ENCODE results near the gene ZIM2.

ZIM2 gene

DNA sequence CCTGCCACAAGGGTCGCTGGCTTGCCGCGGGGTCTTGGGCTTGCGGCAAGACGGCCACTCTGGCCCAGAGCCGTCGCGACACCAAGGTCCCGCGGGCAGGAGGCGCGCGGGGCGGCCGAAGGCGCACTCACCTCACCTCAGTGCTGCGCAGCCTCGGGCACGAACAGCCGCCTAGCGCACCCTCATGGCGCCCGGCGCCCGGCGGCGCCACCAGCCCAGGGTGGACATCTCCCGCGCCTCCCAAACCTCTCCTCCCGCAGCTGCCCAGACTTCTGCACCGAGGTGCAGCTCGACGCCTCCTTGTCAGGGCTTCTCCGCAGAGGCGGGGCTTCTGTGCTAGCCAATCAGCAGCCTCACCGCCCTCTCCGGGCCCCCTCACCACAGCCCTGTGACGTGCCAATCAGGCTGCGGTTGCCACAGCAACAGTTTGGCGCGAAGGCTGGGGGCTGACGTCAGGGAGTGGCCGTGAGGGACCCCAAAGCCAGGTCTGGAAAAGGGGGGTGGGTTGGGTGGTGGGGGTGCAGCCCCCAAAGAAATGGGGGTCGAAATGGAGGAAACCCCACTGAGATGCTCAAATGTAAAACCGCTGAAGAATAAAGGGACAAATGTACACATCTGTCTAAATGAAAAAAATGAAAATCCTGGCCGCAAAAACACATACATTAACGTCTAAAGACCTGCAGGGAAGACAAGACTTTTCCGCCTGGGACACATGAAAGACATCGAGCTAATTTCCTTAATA lies at the start of gene ZIM2, which contains the start of gene PEG3:
ZIM2 (minus strand) TSS at position 276 of the 742 bp plus-strand sequence. CDS start 16,449 bp downstream, outside the sequence.
PEG3 (minus strand) TSS at position 276 of the 742 bp plus-strand sequence. CDS start 16,071 bp downstream, outside the sequence.
- Histone ChIP-seq H3K4me1 (ENCODE audit: control insufficient read depth, insufficient read depth, low read length) (no peaks in the 10 kb centered on the region), H3K9ac (ENCODE audit: low read length) (no peak within 1 kb of the TSS), H3K27me3 (ENCODE audit: control insufficient read depth, insufficient read depth, low read length) (no peaks in the 10 kb centered on the region), H3K36me3 (ENCODE audit: control insufficient read depth, insufficient read depth, low read length) (no peaks in the 10 kb centered on the region), H3K27ac (ENCODE audit: low read depth, low read length) (peak within 1 kb of the TSS; percentile 88), H3K4me3 (ENCODE audit: low read length) (peak within 1 kb of the TSS; percentile 60)

DNA sequence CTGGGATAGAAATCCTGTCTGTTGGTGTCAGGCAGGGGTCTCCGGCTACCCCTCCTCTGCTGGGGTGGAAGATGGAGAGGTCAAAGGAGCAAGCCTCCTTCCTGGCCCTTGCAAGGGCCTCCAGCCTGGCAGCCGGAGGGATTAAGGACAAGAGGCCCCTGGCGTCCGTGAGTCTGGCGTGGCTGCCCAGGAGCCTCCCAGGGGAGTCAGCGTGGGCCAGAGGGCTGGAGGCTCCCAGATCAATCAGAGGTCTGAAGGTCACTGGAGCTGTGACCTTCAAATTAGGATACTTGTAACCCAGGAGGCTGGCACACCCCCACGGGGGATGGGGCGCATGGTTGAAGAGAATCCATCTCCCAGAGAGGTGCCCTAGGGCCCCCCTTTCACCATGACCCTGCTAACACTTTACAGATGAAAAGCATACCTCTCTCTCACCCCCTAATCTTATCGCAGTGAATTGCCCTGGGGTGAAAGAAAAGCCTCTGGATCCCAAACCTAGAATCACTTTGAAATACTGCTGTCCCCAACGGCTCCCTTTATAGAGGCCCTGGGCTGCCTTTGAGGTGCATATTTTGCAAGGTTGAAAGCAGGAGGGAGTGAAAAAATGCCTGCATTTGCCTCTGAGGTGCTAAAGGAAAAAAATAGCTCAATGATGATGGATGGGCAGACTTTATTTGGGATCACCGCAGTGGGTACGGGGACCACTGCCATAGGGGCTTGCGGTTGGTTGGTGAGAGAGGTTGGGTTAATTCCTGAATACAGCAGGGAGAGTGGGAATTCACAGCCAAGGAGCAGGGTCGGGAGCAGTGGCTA lies 44.9 kb upstream of the ZIM2 start:
- Histone ChIP-seq H3K27me3 (ENCODE audit: control insufficient read depth, insufficient read depth, low read length) (no peaks in the 10 kb centered on the region), H3K9ac (ENCODE audit: low read length) (no peak overlapping the region), H3K4me1 (ENCODE audit: control insufficient read depth, insufficient read depth, low read length) (no peaks in the 10 kb centered on the region), H3K27ac (ENCODE audit: low read depth, low read length) (no peak overlapping the region), H3K4me3 (ENCODE audit: low read length) (no peak overlapping the region), H3K36me3 (ENCODE audit: control insufficient read depth, insufficient read depth, low read length) (no peaks in the 10 kb centered on the region)

DNA sequence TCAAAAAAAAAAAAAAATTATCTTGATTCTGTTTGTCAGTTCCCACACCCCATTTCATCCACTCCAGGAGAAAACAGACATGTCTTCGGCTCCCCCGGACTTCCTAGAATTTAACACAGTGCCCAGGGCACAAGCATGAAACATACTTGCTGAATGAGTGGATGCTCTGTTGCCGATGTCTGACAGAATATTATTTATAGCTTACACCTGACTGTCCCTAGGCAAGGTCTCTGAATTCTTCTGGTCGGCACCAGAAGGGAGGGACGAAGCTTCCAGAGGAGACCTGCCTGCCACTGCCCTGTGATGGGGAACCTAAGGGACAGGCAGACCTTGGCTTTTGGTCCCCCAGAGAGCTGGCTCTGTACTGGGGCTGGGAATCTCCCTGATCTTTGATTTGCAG lies 43.9 kb upstream of the ZIM2 start:
- Histone ChIP-seq H3K4me1 (ENCODE audit: control insufficient read depth, insufficient read depth, low read length) (no peaks in the 10 kb centered on the region), H3K27me3 (ENCODE audit: control insufficient read depth, insufficient read depth, low read length) (no peaks in the 10 kb centered on the region), H3K36me3 (ENCODE audit: control insufficient read depth, insufficient read depth, low read length) (no peaks in the 10 kb centered on the region), H3K27ac (ENCODE audit: low read depth, low read length) (no peak overlapping the region), H3K9ac (ENCODE audit: low read length) (no peak overlapping the region), H3K4me3 (ENCODE audit: low read length) (no peak overlapping the region)

DNA sequence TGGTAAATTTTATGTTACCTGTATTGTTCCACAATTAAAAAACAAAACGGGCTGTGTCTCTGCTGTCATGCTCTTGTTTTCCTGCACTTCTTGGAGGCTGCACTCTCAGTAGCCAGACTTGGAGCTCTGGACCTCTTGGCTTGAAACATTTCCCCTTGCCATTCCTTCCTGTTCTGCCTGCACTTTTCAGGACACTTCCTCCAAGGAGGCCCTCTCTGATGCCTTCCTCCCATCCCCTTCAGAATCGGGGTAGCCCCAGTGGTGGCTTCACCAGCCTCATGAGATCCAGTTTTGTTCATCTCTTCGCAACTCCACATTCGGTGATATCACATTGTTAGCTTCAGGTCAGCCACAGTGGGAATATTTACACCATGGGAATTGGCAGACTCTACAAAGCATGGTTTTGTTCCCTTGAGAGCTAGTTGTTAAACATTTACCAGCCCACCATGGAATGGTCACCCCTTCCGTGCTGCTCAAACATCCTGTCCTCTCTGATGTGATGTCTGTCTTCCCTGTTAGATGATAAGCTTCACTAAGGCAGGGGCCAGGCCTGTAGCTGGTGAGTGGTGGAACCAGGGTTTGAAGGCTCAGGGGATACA lies 40.2 kb upstream of the ZIM2 start:
- H3K27me3 ChIP-seq (ENCODE audit: control insufficient read depth, insufficient read depth, low read length), result no peaks in the 10 kb centered on the region
- no peaks in the 10 kb centered on the region for H3K36me3 ChIP-seq (ENCODE audit: control insufficient read depth, insufficient read depth, low read length)
- H3K27ac ChIP-seq (ENCODE audit: low read depth, low read length), result no peak overlapping the region
- no peak overlapping the region for H3K4me3 ChIP-seq (ENCODE audit: low read length)
- no peaks in the 10 kb centered on the region for H3K4me1 ChIP-seq (ENCODE audit: control insufficient read depth, insufficient read depth, low read length)
- no peak overlapping the region for H3K9ac ChIP-seq (ENCODE audit: low read length)

DNA sequence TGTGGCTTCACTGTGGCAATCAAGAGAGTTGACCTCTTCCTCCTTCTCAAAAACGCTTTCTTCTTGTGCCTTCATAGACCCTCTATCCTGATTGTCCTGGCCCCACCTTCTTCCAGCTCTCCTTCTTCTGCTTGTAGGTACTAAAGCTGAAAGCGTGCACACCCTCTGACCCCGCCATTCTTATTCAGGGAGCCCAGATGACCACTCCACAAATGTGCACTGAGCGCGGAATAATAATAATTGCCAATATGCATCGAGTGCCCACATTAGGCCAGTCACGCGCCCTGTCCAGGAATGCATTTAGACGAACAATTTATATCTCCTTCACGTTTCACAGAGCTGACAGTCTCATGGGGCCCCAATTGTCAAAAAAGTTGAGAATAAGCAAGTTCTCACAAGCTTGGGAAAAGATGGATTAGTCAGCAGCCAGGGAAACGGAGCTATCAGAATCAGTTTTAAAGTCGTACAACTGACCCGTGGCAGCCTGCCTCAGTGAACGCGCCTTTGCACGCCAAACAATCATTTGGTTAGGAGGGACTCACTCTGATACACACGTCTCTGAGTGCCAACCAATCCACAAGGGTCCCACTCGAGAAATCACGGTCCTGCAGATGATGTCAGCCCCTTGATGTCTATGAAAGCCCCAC lies 36.7 kb upstream of the ZIM2 start:
- no peaks in the 10 kb centered on the region for H3K4me1 ChIP-seq (ENCODE audit: control insufficient read depth, insufficient read depth, low read length)
- no peak overlapping the region for H3K27ac ChIP-seq (ENCODE audit: low read depth, low read length)
- H3K9ac ChIP-seq (ENCODE audit: low read length), result no peak overlapping the region
- no peak overlapping the region for H3K4me3 ChIP-seq (ENCODE audit: low read length)
- H3K36me3 ChIP-seq (ENCODE audit: control insufficient read depth, insufficient read depth, low read length), result no peaks in the 10 kb centered on the region
- H3K27me3 ChIP-seq (ENCODE audit: control insufficient read depth, insufficient read depth, low read length), result no peaks in the 10 kb centered on the region

DNA sequence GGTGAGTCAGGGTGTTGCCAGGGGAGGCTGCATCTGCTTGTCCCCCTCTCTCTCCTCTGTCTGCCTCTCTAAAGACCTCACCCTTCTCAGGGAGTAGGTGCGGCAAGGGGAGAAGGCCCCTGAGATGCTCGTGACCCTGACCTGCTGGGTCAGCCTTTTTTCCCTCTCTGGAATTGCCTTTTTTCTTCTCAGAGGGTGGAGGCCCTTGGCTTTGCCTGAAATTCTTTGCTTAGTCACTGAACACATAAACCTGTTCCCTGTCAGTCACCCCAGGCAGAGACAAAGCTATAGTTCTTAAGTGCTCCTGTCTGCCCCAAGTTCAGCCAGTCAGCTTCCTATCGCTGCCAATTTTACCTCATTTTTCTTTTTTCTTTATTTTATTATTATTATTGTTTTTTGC lies 35.2 kb upstream of the ZIM2 start:
- H3K27ac ChIP-seq (ENCODE audit: low read depth, low read length), result no peak overlapping the region
- H3K4me1 ChIP-seq (ENCODE audit: control insufficient read depth, insufficient read depth, low read length), result no peaks in the 10 kb centered on the region
- no peak overlapping the region for H3K9ac ChIP-seq (ENCODE audit: low read length)
- H3K36me3 ChIP-seq (ENCODE audit: control insufficient read depth, insufficient read depth, low read length), result no peaks in the 10 kb centered on the region
- no peak overlapping the region for H3K4me3 ChIP-seq (ENCODE audit: low read length)
- no peaks in the 10 kb centered on the region for H3K27me3 ChIP-seq (ENCODE audit: control insufficient read depth, insufficient read depth, low read length)

DNA sequence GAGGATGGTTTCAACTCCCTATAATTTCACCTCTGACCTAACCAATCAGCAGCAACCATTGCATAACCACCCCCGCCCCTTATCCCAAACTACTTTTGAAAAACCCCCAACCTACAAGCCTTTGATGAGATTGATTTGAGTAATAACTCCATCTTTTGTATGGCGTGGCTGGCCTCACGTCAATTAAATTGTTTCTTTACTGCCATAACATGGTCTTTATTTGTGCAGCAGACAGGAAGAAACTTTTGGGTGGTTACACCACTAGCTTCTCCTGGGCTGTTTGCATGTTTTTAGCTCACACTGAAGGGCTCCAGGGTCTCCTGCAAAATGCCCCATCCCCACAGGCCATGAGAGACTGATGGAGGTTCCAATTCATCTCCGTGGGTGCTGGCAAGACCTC lies 34.0 kb upstream of the ZIM2 start:
- Histone ChIP-seq H3K4me1 (ENCODE audit: control insufficient read depth, insufficient read depth, low read length) (no peaks in the 10 kb centered on the region), H3K4me3 (ENCODE audit: low read length) (no peak overlapping the region), H3K9ac (ENCODE audit: low read length) (no peak overlapping the region), H3K27me3 (ENCODE audit: control insufficient read depth, insufficient read depth, low read length) (no peaks in the 10 kb centered on the region), H3K36me3 (ENCODE audit: control insufficient read depth, insufficient read depth, low read length) (no peaks in the 10 kb centered on the region), H3K27ac (ENCODE audit: low read depth, low read length) (no peak overlapping the region)

DNA sequence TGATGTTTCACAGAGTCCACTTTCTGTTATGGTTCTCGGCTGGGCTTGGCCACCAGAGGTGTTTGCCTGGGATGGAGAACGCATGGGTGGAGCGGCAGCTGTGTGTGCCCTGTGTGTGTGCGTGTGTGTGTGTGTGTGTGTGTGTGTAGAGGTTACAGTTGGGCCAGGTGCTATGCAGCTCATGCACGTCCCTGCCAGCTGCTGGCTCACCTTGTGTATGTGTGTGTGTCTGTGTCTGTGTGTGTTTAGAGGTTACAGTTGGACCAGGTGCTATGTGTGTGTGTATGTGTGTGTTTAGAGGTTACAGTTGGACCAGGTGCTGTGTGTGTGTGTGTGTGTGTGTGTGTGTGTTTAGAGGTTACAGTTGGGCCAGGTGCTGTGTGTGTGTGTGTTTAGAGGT lies 33.0 kb upstream of the ZIM2 start:
- Histone ChIP-seq H3K27me3 (ENCODE audit: control insufficient read depth, insufficient read depth, low read length) (no peaks in the 10 kb centered on the region), H3K36me3 (ENCODE audit: control insufficient read depth, insufficient read depth, low read length) (no peaks in the 10 kb centered on the region), H3K4me3 (ENCODE audit: low read length) (no peak overlapping the region), H3K9ac (ENCODE audit: low read length) (no peak overlapping the region), H3K27ac (ENCODE audit: low read depth, low read length) (no peak overlapping the region), H3K4me1 (ENCODE audit: control insufficient read depth, insufficient read depth, low read length) (no peaks in the 10 kb centered on the region)

DNA sequence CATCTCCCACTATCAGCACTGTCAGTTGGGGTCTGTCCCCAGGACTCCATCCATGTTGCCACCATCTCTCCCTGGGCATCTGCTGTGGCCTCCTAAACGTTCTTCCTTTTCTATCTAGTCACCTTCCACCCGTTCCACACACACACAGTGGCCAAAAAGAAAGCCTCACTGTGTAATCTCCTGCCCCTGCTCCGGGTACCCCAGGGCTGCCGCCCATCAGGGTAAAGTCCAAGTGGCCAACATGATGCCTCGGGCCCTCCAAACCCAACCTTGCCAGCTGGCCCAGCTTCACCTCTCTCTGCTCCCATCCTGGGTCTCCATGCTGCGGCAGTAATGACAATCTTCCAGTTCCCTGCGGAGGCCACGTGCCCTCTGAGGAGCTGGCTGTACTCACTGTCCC lies 29.4 kb upstream of the ZIM2 start:
- Histone ChIP-seq H3K27ac (ENCODE audit: low read depth, low read length) (no peak overlapping the region), H3K36me3 (ENCODE audit: control insufficient read depth, insufficient read depth, low read length) (no peaks in the 10 kb centered on the region), H3K27me3 (ENCODE audit: control insufficient read depth, insufficient read depth, low read length) (no peaks in the 10 kb centered on the region), H3K4me1 (ENCODE audit: control insufficient read depth, insufficient read depth, low read length) (no peaks in the 10 kb centered on the region), H3K4me3 (ENCODE audit: low read length) (no peak overlapping the region), H3K9ac (ENCODE audit: low read length) (no peak overlapping the region)

DNA sequence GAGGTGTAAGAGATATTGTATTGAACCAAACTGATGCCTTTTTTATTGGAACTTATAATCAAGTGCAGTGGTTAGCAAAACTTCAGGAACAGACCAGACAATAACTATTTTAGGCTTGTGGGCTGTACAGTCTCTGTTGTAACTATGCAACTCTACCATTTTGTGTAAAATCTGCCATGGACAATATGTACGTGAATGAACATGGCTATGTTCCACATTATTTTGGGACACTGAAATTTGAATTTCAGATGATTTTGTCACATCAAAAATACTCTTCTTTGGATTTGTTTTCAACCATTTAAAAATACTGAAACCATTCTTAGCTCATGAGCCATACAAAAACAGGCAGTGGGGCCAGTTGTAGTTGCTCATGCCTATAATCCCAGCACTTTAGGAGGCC lies 27.9 kb upstream of the ZIM2 start:
- no peak overlapping the region for H3K4me3 ChIP-seq (ENCODE audit: low read length)
- no peaks in the 10 kb centered on the region for H3K36me3 ChIP-seq (ENCODE audit: control insufficient read depth, insufficient read depth, low read length)
- no peak overlapping the region for H3K9ac ChIP-seq (ENCODE audit: low read length)
- H3K27ac ChIP-seq (ENCODE audit: low read depth, low read length), result no peak overlapping the region
- no peaks in the 10 kb centered on the region for H3K27me3 ChIP-seq (ENCODE audit: control insufficient read depth, insufficient read depth, low read length)
- no peaks in the 10 kb centered on the region for H3K4me1 ChIP-seq (ENCODE audit: control insufficient read depth, insufficient read depth, low read length)

DNA sequence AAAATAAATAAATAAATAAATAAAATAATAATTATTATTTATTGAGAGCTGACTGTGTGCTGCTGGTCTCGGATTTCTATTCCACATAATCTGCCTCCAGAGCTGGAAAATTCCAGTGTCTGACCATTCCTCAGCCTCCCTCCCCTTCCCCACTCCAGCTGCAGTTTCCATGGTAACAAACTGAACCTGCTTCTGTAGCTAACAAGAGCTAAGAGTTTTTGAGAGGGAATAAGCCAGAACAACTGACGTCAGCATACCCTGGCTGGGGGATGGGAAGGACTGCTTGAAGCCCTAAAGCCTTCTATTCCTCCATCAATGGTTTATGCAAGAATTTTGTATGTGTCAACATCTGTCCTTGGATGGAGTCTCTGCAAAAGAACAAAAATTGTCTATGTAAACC lies 26.0 kb upstream of the ZIM2 start:
- Histone ChIP-seq H3K4me1 (ENCODE audit: control insufficient read depth, insufficient read depth, low read length) (no peaks in the 10 kb centered on the region), H3K9ac (ENCODE audit: low read length) (no peak overlapping the region), H3K36me3 (ENCODE audit: control insufficient read depth, insufficient read depth, low read length) (no peaks in the 10 kb centered on the region), H3K27me3 (ENCODE audit: control insufficient read depth, insufficient read depth, low read length) (no peaks in the 10 kb centered on the region), H3K4me3 (ENCODE audit: low read length) (no peak overlapping the region), H3K27ac (ENCODE audit: low read depth, low read length) (no peak overlapping the region)

DNA sequence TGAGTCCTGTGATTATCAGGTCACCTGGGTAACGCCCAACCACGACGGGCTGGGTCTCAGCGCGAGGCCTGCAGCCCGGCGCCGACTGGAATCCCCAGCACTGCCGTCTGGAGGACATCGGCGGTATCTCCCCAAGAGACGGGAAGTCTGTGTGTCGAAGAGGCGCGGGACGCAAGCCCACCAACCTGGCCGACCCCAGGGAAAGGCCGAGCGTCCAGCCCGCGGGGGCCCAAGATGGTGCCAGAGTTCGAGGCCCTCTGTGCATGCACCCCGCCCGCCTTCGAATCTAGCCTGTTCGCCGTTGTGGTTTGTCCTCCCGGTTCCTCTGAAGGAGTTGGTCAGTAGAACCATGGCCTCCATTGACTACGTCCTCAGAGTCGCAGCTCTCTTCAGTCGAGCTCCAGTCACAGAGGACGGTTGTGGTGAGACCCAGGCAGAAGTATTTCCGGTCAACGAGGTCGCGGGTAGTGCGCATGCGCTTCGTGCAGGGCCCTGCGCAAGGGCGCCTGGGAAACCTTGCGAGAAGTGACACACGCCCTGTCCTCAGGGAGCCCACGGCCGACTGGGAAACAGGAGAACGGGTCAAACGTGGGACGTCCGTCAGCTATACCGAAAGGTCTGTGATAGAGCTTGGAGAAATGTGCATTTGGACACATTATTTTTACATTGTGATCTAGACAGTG lies 24.1 kb upstream of the ZIM2 start:
- Histone ChIP-seq H3K27me3 (ENCODE audit: control insufficient read depth, insufficient read depth, low read length) (no peaks in the 10 kb centered on the region), H3K9ac (ENCODE audit: low read length) (no peak overlapping the region), H3K36me3 (ENCODE audit: control insufficient read depth, insufficient read depth, low read length) (no peaks in the 10 kb centered on the region), H3K4me3 (ENCODE audit: low read length) (no peak overlapping the region), H3K4me1 (ENCODE audit: control insufficient read depth, insufficient read depth, low read length) (no peaks in the 10 kb centered on the region), H3K27ac (ENCODE audit: low read depth, low read length) (no peak overlapping the region)
